ENCODE data around the gene SEMA6B.

DNA sequence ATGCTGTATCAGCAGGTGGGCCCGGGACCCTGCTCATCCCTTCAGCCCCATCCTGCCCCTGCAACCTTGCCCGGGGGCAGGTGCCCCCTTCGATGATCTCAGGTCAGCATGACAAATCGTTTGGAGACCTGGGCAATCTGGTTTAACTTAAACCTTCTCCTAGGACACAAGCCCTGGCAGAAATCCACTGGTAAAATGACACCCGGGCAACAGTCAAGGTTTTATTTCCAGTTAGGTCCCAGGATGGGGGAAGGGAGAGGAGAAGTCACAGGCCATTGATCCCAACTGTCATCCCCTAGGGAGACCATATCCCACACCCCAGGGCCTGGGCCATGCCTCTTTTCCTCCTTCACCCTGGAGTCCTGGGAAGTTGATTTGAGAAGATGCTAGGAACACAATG is 22.7 kb downstream of the SEMA6B start:
- TF ChIP-seq POLR2AphosphoS5 (IDR thresholded peaks at IDR 0.05) (no peak), EP300 (IDR thresholded peaks at IDR 0.05) (no peak), POLR2A (IDR thresholded peaks at IDR 0.05) (no peak)
- TF ChIP-seq, protein P1, sequence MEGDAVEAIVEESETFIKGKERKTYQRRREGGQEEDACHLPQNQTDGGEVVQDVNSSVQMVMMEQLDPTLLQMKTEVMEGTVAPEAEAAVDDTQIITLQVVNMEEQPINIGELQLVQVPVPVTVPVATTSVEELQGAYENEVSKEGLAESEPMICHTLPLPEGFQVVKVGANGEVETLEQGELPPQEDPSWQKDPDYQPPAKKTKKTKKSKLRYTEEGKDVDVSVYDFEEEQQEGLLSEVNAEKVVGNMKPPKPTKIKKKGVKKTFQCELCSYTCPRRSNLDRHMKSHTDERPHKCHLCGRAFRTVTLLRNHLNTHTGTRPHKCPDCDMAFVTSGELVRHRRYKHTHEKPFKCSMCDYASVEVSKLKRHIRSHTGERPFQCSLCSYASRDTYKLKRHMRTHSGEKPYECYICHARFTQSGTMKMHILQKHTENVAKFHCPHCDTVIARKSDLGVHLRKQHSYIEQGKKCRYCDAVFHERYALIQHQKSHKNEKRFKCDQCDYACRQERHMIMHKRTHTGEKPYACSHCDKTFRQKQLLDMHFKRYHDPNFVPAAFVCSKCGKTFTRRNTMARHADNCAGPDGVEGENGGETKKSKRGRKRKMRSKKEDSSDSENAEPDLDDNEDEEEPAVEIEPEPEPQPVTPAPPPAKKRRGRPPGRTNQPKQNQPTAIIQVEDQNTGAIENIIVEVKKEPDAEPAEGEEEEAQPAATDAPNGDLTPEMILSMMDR (IDR thresholded peaks at IDR 0.05): no peak
